GM12801 (cell line): ENCODE measurements around the gene ZNF655.

Experiments
- TF ChIP-seq, protein P1 (sequence below): IDR thresholded peaks from one replicate; pipeline ENCODE4 v1.5.1; 2011; ENCODE audit warnings: control low read depth; ENCODE audit not compliant: insufficient read length; ENCODE audit errors: extremely low read depth

Gene ZNF655

DNA sequence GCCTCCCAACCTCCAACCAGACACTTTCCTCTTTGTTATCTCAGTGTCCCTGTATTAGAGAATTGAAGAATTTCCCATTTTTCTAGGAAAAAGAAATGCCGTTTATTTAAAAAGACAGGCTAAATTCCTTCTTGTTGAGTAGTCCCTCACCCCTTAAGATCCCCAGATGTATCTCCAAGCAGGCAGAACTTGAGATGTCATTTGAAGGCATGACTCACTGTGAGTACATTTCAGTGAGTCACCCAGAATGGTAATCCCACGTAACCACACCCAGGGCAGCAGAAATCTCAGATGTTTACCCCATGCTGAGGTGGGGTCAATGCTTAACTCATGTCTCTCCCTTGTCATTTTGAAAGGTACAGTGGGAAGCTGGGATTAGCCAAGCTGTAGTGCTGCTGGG is 4.4 kb downstream of the ZNF655 start:
- TF ChIP-seq, protein P1, sequence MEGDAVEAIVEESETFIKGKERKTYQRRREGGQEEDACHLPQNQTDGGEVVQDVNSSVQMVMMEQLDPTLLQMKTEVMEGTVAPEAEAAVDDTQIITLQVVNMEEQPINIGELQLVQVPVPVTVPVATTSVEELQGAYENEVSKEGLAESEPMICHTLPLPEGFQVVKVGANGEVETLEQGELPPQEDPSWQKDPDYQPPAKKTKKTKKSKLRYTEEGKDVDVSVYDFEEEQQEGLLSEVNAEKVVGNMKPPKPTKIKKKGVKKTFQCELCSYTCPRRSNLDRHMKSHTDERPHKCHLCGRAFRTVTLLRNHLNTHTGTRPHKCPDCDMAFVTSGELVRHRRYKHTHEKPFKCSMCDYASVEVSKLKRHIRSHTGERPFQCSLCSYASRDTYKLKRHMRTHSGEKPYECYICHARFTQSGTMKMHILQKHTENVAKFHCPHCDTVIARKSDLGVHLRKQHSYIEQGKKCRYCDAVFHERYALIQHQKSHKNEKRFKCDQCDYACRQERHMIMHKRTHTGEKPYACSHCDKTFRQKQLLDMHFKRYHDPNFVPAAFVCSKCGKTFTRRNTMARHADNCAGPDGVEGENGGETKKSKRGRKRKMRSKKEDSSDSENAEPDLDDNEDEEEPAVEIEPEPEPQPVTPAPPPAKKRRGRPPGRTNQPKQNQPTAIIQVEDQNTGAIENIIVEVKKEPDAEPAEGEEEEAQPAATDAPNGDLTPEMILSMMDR: no peak

DNA sequence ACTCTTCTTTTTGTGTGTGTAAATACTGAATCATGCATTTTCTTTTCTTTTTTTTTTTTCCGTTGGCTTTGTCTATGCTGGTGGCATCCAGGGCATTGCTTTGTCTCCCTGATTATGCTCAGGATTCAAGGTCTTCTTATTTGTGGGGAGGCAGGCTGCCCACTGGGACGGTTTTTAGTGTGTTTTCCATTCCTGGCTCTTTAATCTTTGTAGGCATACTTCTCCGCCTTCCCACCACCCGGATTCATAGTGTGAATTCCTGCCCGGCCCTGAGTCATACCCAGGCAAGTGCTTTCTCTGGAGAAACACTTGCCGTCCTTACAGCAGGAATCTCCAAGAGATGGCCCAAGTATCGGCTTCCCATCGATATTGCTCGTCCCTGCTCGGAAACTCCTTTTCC is 5.2 kb downstream of the ZNF655 start:
- TF ChIP-seq, protein P1: no peak

DNA sequence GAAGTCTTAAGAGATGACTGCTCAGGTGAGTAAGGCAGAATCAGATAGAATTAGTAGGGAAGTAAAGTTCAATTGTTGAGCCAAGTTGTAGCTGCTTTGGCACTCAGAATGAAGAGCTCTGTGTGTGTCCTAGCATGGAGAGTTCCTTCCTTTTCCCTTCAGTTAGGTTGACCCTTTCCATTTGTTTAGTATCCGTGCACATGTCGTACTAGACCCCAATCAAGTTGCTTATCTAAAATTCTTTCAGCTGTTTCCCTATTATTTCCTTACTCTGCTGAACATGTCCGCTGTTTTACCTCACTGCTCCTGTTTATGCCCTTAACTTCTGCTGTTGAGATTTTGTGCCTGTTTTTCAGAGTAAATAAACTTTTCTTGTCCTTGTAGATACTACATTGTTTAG is 13.3 kb downstream of the ZNF655 start:
- TF ChIP-seq, protein P1: no peak

DNA sequence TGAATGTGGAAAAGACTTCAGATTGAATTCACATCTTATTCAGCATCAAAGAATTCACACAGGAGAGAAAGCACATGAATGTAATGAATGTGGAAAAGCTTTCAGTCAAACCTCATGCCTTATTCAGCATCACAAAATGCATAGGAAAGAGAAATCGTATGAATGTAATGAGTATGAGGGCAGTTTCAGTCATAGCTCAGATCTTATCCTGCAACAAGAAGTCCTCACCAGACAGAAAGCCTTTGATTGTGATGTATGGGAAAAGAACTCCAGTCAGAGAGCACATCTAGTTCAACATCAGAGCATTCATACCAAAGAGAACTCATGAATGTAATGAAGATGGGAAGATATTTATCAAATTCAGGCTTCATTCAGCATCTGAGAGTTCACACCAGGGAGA is 14.8 kb downstream of the ZNF655 start:
- TF ChIP-seq, protein P1: no peak

- TF ChIP-seq, protein P1: no peak
Measured at GRCh38 chr7:99576251-99576650, 17.8 kb downstream of the ZNF655 start.

- TF ChIP-seq, protein P1: no peak
Measured at GRCh38 chr7:99579281-99579955, 21.0 kb downstream of the ZNF655 start.

GRCh38 chr7:99579956-99580777 is 21.7 kb downstream of the ZNF655 start:
- TF ChIP-seq, protein P1: no peak
